ENCODE data around the gene ABLIM3.
"Not testable (repeated sequence)": the region's sequence is repeated elsewhere in the genome, so short reads cannot be mapped to it uniquely, and the experiment has no call there.

ABLIM3 gene

GRCh38 chr5:149262315-149262714 lies 121.0 kb downstream of the ABLIM3 start:
- DNase-seq: no peak

- DNase-seq: peak; percentile 46 to 61
Observed at GRCh38 chr5:149264439-149265067, 123.3 kb downstream of the ABLIM3 start.

- no peak for DNase-seq
Observed at GRCh38 chr5:149265068-149265465, 123.8 kb downstream of the ABLIM3 start.

GRCh38 chr5:149265597-149265996 lies 124.3 kb downstream of the ABLIM3 start:
- no peak for DNase-seq

DNA sequence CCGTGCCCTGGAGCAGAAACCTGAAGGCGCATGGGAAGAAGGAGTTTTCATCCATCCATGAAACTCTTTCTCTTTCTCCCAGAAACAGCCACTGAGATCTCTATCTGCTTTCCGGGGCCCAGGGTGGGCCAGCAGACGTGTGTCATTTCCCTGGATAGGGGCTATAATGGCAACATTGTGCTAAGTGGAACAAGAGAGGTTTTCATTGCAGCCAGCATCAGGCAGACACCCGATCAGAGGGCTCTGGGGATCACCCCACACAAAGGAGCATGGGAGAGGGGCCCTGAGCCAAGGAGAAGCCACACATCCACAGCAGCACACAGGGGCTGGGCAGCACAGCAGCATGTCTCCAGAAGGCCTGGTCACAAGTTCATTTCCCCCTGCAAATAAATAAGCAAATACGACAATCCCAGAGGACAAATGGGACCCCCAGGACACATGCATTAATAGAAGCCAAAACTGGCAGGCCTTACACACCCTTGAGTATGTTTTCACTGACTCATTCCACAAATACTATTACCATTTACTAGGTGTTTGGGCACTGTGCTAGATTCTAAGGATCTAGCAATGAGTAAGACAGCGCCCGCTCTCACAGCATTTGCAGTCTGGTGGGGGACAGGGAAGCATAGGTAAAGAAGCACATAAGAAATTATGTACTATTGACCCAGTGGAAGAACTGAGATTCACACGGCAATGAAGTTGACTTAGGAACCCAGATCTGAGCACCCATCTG lies 126.1 kb downstream of the ABLIM3 start:
- no peak for DNase-seq

- no peak for DNase-seq
Observed at GRCh38 chr5:149268928-149269557, 127.8 kb downstream of the ABLIM3 start.

DNA sequence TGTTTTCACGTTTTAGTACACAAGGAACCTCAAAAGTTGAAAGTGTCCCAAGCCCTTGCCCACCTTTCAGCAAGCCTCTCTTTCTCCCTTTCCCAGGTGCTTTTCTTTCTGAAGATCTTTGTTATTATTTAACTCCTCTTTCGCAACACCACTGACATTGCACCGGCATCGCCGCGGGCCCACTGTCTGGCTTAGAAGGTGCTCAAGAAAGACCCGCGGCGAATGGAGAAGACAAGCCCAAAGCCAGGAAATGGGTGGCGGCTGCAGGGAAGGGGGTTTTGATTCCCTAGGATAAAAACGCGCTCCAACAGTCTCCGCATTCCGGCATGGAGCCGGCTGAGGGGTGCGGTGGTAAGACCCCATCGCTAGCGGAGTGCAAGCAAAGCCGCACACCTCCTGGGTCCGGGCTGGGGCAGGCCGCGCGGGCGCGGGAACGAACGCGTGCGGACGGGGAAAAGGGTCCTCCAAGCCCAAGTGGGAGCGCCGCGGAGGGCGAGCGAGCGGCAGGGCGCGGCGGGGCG lies 130.0 kb downstream of the ABLIM3 start:
- peak; percentile 28 to 30 for DNase-seq

GRCh38 chr5:149271716-149272563 lies 130.6 kb downstream of the ABLIM3 start, which contains the start of gene AFAP1L1:
Gene AFAP1L1, plus strand, starts transcription at chr5:149271859. Its CDS starts 110 bp downstream, at chr5:149271969.
- peak; percentile 44 to 48 for DNase-seq

DNA sequence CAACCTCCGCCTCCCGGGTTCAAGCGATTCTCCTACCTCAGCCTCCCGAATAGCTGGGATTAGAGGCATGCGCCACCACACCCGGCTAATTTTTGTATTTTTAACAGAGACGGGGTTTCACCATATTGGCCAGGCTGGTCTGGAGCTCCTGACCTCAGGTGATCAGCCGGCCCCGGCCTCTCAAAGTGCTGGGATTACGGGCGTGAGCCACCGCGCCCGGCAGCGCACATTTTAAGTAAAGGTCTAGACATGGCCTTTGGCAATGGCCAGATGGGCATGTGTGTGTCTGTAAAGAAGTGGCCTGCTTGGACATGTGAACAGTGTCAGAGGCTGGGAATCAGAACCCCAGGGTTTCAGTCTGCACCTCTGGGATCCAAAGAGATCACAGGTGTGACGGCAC lies 131.5 kb downstream of the ABLIM3 start:
- DNase-seq: not testable (repeated sequence)

GRCh38 chr5:149273237-149273636 lies 131.9 kb downstream of the ABLIM3 start:
- DNase-seq: no peak

DNA sequence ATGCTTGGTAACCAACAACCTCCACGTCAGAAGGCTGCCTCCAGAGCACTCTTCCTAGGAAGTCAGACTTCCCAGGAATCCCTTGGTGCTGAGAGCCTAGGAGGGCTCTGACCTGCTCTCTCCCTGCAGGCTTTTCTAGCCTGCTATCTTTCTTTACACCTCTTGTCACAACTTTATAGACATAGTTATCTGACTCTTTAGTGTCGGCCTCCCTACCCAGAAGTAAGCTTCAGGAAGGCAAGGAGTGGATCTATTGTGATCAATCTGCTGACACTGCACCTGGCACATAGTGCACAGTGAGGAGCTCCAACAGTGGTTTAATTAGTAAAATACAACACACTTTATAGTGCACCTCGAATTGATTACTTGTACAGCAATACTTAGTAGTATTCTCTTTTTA lies 132.7 kb downstream of the ABLIM3 start:
- DNase-seq: no peak

DNA sequence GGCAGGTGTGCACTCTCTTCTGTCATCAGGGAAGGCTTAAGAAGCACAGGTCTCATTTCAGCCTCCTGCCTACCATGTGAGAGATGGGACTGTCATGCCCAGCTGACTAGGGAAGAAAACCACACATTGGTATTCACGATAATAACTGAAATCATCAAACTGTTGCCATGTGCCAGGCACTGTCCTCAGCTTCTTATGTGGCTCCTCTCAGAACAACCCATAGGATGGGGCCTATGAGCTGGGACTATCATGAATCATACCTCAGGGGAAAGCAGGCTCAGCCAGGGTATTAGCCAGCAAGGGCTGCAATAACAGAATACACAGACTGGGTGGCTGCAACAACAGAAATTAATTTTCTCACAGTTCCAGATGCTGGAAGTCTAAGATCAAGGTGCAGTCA lies 133.6 kb downstream of the ABLIM3 start:
- no peak for DNase-seq

- no peak for DNase-seq
Observed at GRCh38 chr5:149277801-149278200, 136.5 kb downstream of the ABLIM3 start.

DNA sequence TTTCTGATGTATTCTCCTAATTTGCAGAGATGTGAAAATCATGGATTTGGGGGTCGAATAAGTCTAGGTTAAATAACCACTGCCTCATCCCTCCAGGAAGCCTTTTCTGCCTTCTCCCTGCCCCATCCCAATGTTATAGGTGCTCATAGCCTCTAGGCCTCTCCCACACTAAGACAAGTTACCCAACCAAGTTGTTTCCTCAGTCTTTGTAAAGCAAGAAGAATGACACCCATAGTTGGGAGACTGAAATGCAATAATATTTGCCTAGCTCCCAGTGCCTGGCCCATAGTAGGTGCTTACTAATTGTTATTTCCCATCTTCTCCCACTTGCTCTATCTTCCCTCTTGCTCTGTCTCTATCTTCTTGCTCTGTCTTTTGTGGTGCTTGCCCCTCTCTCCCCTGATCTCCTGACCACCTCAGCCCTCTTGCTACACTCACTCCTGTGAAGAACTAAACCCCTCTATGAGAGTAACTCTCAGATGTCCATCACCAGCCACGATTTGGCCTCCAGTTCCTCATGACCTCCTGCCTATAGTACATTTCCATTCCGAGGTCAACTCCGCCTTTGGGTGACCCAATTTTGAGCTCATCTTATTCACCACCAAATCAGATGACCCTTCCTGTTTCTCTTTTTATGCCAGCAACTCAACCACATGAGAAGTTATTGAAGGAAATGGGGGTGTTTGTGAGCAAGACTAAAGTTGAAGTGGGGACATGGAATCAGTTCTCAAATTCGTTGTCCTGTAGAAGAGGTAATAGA lies 137.3 kb downstream of the ABLIM3 start:
- no peak for DNase-seq

DNA sequence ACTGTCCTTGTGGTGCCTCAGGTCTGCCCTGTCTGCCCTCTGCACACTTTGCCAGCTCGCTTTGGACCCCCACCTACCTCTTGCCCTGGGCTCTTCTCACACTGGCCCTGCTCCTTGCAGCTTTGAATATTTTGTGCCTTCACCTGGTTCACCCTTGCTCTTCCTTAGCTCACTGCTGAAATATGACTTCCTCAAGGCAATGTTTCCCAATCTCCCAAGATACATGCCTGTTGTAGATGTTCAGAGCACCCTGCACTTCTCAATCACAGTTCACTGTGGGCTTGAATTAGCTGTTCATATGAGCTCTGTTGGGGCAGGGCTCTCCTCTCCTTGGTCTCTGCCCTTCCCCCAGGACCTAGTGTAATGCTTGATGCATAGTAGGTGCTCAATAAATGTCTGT lies 138.4 kb downstream of the ABLIM3 start:
- no peak for DNase-seq

DNA sequence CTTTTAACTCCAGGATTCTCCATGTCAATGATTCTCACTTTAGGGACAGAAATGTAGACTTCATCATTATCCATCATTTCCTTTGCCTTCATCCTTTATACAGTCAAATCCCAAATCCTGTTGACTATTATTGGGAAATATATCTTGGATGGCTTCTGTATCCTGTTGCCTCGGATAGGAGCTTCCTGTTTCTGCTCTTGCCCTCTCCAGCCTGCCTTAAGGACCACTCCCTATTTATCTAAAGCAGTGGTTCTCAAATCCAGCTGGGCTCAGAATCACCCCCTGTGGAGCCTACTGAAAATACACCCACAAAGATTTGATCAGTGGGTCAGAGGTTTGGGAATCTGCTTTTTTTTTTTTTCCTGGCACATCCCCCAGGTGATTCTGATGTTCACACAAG lies 138.8 kb downstream of the ABLIM3 start:
- DNase-seq: no peak

DNA sequence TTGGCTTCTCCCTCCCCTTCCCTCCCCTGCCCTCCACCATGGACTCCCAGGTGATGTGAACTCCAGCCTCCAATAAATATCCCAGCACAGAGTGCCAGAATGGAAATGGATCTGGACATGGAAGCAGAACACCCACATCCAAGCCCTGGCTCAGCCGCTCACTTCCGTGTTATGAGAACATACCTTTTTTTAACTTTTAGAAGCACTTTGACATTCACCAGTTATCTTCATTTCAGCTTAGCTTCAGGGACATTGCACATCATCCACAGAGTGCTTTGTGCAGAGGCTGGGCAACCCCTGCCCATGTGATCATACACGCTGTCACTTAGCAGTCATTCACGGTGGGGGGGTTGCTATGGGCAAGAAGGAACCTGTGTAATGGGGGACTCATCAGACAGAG lies 139.5 kb downstream of the ABLIM3 start:
- DNase-seq: no peak

GRCh38 chr5:149282027-149282965 lies 141.0 kb downstream of the ABLIM3 start:
- DNase-seq: no peak

DNA sequence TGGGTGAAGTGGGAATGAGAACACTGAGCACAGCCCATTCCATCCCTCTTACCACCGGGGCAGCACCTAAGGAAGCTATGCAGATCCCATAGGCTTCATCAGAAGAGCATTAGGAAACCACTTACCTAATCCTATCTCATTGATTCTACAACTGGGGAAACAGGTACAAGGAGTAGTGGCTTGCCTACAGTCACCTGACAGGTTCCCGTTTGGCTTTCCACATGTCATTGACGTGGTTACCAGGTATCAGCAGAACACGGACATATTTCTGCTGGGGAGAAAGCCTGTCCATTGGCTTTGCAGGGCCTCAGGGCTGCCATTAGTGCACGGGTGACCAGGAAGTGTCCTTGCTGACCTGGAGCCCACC lies 141.7 kb downstream of the ABLIM3 start:
- DNase-seq: no peak

- DNase-seq: no peak
Observed at GRCh38 chr5:149283626-149284480, 142.6 kb downstream of the ABLIM3 start.
